Stimulated activated naive B cell treated with anti-CD40 and anti-IgM and Interleukin-4, amounts not matched to agents 10 μg/mL and 1 μg/mL and 100 μg/mL, for 72 hours (primary cell): ENCODE measurements around the gene VASP.
A peak's percentile ranks its signal among the peaks of the same experiment; 100 is the strongest.

Experiments used
- ATAC-seq, 2 donors: fragments of 150-1000 bp; cut with Tn5 transposase; replicated peaks; 2 replicates each; pipeline ENCODE4 v1.10.0; 2021; ENCODE audit warnings: moderate library complexity in 1 of 2
- DNase-seq: peaks from one replicate; pipeline ENCODE4 v3.0.0; 2021
- H3K27ac Mint-ChIP-seq: one replicate; pipeline ENCODE4 v1.8.0; 2022; ENCODE audit warnings: mild to moderate bottlenecking, mixed read lengths
- H3K27me3 Mint-ChIP-seq, 2 donors: one replicate each; pipeline ENCODE4 v1.8.0; 2022; ENCODE audit warnings: mixed read lengths in 2 of 2
- H3K36me3 Mint-ChIP-seq, 2 donors: one replicate each; pipeline ENCODE4 v1.8.0; 2022; ENCODE audit warnings: mixed read lengths in 2 of 2, mild to moderate bottlenecking in 1 of 2
- H3K4me1 Mint-ChIP-seq, 2 donors: one replicate each; pipeline ENCODE4 v1.8.0; 2022; ENCODE audit warnings: mixed read lengths in 2 of 2, mild to moderate bottlenecking in 1 of 2
- H3K4me3 Mint-ChIP-seq, 2 donors: one replicate each; pipeline ENCODE4 v1.8.0; 2022; ENCODE audit warnings: mild to moderate bottlenecking in 2 of 2, mixed read lengths in 2 of 2, moderate library complexity in 1 of 2
- H3K9me3 Mint-ChIP-seq, 2 donors: one replicate each; pipeline ENCODE4 v1.8.0; 2022; ENCODE audit warnings: mixed read lengths in 2 of 2, mild to moderate bottlenecking in 1 of 2

The VASP gene

GRCh38 chr19:45554481-45554880 is 47.2 kb downstream of the VASP start:
- Mint-ChIP-seq H3K27ac (no peak overlapping the region), H3K36me3 (peaks cover 19 to 22% of the 10 kb centered on the region in 2 donors), H3K4me1 (peaks cover 10 to 25% of the 10 kb centered on the region in 2 donors), H3K4me3 (no peak overlapping the region), H3K9me3 (no peaks in the 10 kb centered on the region), H3K27me3 (no peaks in the 10 kb centered on the region)
- ATAC-seq (no peak), DNase-seq (no peak)

DNA sequence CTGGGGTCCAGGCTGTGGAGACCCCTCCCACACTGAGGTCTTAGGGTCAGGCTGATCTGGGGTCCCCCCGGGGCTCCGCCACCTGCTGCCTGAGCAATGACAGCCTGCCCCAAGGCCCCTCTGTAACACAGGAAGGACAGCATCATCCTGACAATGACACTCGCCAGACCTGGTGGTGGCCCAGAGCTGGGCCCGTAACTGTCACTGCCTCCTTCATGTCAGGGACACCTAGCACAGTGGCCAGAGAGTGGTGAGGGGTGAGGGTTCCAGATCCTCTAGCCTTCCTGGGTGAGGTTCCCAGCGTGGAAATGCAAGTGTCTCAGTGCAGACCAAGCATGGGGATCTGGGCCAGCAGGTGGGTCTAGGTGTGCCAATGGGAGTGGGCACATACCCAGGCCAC is 49.6 kb downstream of the VASP start:
- Mint-ChIP-seq H3K4me3 (no peak overlapping the region), H3K9me3 (no peaks in the 10 kb centered on the region), H3K4me1 (peaks cover 15 to 25% of the 10 kb centered on the region in 2 donors), H3K27ac (no peak overlapping the region), H3K27me3 (no peaks in the 10 kb centered on the region), H3K36me3 (peaks cover 23 to 26% of the 10 kb centered on the region in 2 donors)
- DNase-seq (no peak), ATAC-seq (no peak)

DNA sequence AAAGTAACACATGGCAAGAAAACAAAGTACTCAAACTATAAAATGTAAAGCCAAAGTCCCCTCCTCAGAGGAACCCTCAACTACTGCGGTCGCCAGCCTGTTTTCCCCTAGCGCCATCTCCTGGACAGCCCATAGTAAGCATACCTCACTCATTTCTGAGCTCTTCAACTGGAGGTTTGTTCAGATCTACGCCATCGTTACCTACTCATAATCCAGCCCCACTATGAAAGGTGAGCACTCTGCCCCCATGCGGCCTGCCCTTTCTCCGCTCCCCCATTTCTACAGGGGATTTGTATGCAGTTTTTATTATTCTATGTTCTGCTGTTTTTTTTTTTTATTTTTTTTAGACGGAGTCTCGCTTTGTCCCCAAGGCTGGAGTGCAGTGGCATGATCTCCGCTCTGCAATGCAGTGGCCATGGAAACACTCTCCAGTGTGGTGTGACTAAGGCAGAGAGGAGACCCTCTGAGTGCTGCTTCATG is 51.2 kb downstream of the VASP start:
- H3K27me3 Mint-ChIP-seq, result no peaks in the 10 kb centered on the region
- H3K9me3 Mint-ChIP-seq, result no peaks in the 10 kb centered on the region
- DNase-seq (peak; percentile 37), ATAC-seq (peak; percentile 98 to 99)
- H3K4me3 Mint-ChIP-seq, result no peak overlapping the region
- peaks cover 15% of the 10 kb centered on the region in 2 donors for H3K36me3 Mint-ChIP-seq
- H3K27ac Mint-ChIP-seq, result peak overlapping the region; percentile 42
- peaks cover 19 to 31% of the 10 kb centered on the region in 2 donors for H3K4me1 Mint-ChIP-seq

- no peak for DNase-seq
- no peak for ATAC-seq
- Mint-ChIP-seq H3K27me3 (no peaks in the 10 kb centered on the region), H3K9me3 (no peaks in the 10 kb centered on the region), H3K4me1 (peaks cover 25 to 41% of the 10 kb centered on the region in 2 donors), H3K4me3 (no peak overlapping the region), H3K27ac (no peak overlapping the region), H3K36me3 (peaks cover 13 to 15% of the 10 kb centered on the region in 2 donors)
Observed at GRCh38 chr19:45560038-45560437, 52.8 kb downstream of the VASP start.

DNA sequence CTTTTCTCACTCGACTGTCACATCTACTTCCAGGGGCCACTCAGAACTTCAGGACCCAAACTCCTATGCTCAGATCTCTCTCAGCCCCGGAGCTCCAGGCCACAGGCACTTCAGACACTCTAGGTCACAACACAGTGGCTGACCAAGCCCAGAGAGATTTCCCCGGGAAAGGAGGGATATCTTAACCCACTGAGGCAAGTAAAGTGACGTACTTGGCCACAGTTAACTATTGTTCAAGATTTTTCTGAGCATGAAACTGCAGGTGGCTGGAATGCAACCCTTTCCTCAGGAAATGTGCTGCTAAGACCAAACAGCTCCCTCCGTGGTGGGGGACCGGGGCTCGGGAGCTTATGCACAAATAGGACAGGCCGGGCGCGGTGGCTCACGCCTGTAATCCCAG is 53.4 kb downstream of the VASP start:
- Mint-ChIP-seq H3K9me3 (no peaks in the 10 kb centered on the region), H3K36me3 (peaks cover 13 to 15% of the 10 kb centered on the region in 2 donors), H3K4me3 (no peak overlapping the region), H3K27ac (no peak overlapping the region), H3K27me3 (no peaks in the 10 kb centered on the region), H3K4me1 (peaks cover 25 to 41% of the 10 kb centered on the region in 2 donors)
- ATAC-seq, result no peak
- DNase-seq, result no peak

- Mint-ChIP-seq H3K27me3 (no peaks in the 10 kb centered on the region), H3K27ac (peak overlapping the region; percentile 76), H3K4me3 (no peak overlapping the region), H3K4me1 (peaks cover 16 to 17% of the 10 kb centered on the region in 2 donors), H3K36me3 (peaks cover 10 to 15% of the 10 kb centered on the region in 2 donors), H3K9me3 (no peaks in the 10 kb centered on the region)
- no peak for ATAC-seq
- DNase-seq, result no peak
Observed at GRCh38 chr19:45564131-45564780, 57.0 kb downstream of the VASP start.

GRCh38 chr19:45567609-45568008 is 60.3 kb downstream of the VASP start:
- Mint-ChIP-seq H3K4me3 (no peak overlapping the region), H3K36me3 (peaks cover 6 to 11% of the 10 kb centered on the region in 2 donors), H3K27ac (no peak overlapping the region), H3K9me3 (no peaks in the 10 kb centered on the region), H3K4me1 (peaks cover 13 to 26% of the 10 kb centered on the region in 2 donors), H3K27me3 (no peaks in the 10 kb centered on the region)
- no peak for DNase-seq
- no peak for ATAC-seq

DNA sequence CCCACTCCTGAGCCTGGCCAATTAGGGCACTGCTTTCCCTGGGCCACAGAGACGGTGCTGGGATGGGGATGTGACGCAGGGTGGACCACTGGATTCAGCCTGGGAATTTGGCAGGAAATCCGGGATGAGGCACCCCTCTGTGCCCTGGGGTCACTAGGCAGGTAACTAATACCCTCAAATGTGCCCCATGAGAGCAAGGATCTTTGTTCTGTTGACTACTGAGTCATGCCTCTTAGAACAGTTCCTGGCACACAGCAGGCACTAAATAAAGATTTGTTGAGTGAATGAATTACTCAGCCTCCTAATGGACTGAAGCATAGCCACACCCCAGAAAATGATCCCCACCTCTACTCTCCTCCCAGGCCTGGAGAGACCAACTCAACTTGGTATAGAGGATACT is 61.5 kb downstream of the VASP start:
- no peak for ATAC-seq
- Mint-ChIP-seq H3K4me3 (no peak overlapping the region), H3K4me1 (peaks cover 9 to 16% of the 10 kb centered on the region in 2 donors), H3K27ac (no peak overlapping the region), H3K27me3 (no peaks in the 10 kb centered on the region), H3K9me3 (no peaks in the 10 kb centered on the region), H3K36me3 (peaks cover 6 to 15% of the 10 kb centered on the region in 2 donors)
- no peak for DNase-seq

GRCh38 chr19:45569619-45570421 is 62.5 kb downstream of the VASP start:
- ATAC-seq (peak; percentile 39 to 54), DNase-seq (no peak)
- Mint-ChIP-seq H3K36me3 (peaks cover 6 to 15% of the 10 kb centered on the region in 2 donors), H3K4me3 (no peak overlapping the region), H3K4me1 (peaks cover 3 to 10% of the 10 kb centered on the region in 2 donors), H3K27ac (no peak overlapping the region), H3K27me3 (no peaks in the 10 kb centered on the region), H3K9me3 (no peaks in the 10 kb centered on the region)

GRCh38 chr19:45571457-45572220 is 64.4 kb downstream of the VASP start:
- ATAC-seq, result no peak
- Mint-ChIP-seq H3K36me3 (peaks cover 7 to 18% of the 10 kb centered on the region in 2 donors), H3K27me3 (no peaks in the 10 kb centered on the region), H3K4me3 (no peak overlapping the region), H3K9me3 (no peaks in the 10 kb centered on the region), H3K27ac (no peak overlapping the region), H3K4me1 (peaks cover 5 to 10% of the 10 kb centered on the region in 2 donors)
- no peak for DNase-seq

- H3K27ac Mint-ChIP-seq, result no peak overlapping the region
- DNase-seq (no peak), ATAC-seq (no peak)
- no peaks in the 10 kb centered on the region for H3K9me3 Mint-ChIP-seq
- no peak overlapping the region for H3K4me3 Mint-ChIP-seq
- peaks cover 11 to 13% of the 10 kb centered on the region in 2 donors for H3K4me1 Mint-ChIP-seq
- no peaks in the 10 kb centered on the region for H3K27me3 Mint-ChIP-seq
- H3K36me3 Mint-ChIP-seq, result peaks cover 11 to 22% of the 10 kb centered on the region in 2 donors
Observed at GRCh38 chr19:45574526-45574925, 67.2 kb downstream of the VASP start.

- Mint-ChIP-seq H3K4me1 (peaks cover 6 to 8% of the 10 kb centered on the region in 2 donors), H3K4me3 (no peak overlapping the region), H3K36me3 (peaks cover 6 to 15% of the 10 kb centered on the region in 2 donors), H3K27ac (no peak overlapping the region), H3K9me3 (no peaks in the 10 kb centered on the region), H3K27me3 (no peaks in the 10 kb centered on the region)
- ATAC-seq, result no peak
- no peak for DNase-seq
Observed at GRCh38 chr19:45575216-45575615, 67.9 kb downstream of the VASP start.
